ENCODE data around the gene INHBB.

DNA sequence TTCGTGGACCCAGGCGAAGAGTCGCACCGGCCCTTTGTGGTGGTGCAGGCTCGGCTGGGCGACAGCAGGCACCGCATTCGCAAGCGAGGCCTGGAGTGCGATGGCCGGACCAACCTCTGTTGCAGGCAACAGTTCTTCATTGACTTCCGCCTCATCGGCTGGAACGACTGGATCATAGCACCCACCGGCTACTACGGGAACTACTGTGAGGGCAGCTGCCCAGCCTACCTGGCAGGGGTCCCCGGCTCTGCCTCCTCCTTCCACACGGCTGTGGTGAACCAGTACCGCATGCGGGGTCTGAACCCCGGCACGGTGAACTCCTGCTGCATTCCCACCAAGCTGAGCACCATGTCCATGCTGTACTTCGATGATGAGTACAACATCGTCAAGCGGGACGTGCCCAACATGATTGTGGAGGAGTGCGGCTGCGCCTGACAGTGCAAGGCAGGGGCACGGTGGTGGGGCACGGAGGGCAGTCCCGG, 3.5 kb downstream of the INHBB start:
- TF ChIP-seq, protein P1, sequence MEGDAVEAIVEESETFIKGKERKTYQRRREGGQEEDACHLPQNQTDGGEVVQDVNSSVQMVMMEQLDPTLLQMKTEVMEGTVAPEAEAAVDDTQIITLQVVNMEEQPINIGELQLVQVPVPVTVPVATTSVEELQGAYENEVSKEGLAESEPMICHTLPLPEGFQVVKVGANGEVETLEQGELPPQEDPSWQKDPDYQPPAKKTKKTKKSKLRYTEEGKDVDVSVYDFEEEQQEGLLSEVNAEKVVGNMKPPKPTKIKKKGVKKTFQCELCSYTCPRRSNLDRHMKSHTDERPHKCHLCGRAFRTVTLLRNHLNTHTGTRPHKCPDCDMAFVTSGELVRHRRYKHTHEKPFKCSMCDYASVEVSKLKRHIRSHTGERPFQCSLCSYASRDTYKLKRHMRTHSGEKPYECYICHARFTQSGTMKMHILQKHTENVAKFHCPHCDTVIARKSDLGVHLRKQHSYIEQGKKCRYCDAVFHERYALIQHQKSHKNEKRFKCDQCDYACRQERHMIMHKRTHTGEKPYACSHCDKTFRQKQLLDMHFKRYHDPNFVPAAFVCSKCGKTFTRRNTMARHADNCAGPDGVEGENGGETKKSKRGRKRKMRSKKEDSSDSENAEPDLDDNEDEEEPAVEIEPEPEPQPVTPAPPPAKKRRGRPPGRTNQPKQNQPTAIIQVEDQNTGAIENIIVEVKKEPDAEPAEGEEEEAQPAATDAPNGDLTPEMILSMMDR (IDR thresholded peaks at IDR 0.05) = no peak
- no peak for TF ChIP-seq POLR2A (IDR thresholded peaks at IDR 0.05)
